ENCODE results near the gene MYOCOS. TPM values are rescaled to one million over a fixed set of nuclear protein-coding genes. Genes with fewer than 3 reads are reported as not detected.

Gene MYOCOS
- total RNA-seq (under 1 TPM; 0.37 to 0.55 TPM), polyA plus RNA-seq (ENCODE audit: insufficient read depth, low read depth, low replicate concordance) (0.33 TPM)
- long read RNA-seq, donor 1 = 0 reads
- long read RNA-seq, donor 2 = 0 reads

- intact Hi-C loops (cut with DNase I; ENCODE audit: low total_unique reads) = no loop called here
- TF ChIP-seq CTCF (IDR thresholded peaks at IDR 0.05) (no peak), POLR2A (IDR thresholded peaks at IDR 0.05) (no peak)
- Histone ChIP-seq H3K36me3 (ENCODE audit: low read depth, missing control alignments) (no peaks in the 10 kb centered on the region), H3K9me3 (no peaks in the 10 kb centered on the region), H3K27ac (no peak within 1 kb of the TSS), H3K4me3 (no peak within 1 kb of the TSS), H3K27me3 (no peaks in the 10 kb centered on the region), H3K4me1 (no peaks in the 10 kb centered on the region)
- WGBS, 2 donors = 54 to 56% methylated on average over 7 of the region's 7 CpGs
- DNase-seq = no peak
These were observed at the start of gene MYOCOS for GRCh38 chr1:171622152-171622462. MYOCOS (plus strand) TSS chr1:171622243; CDS start chr1:171623884, 1,641 bp downstream.

- intact Hi-C loops (cut with DNase I; ENCODE audit: low total_unique reads) = no loop called here
- 79 to 96% methylated on average over 1 of the region's 1 CpG for WGBS, 2 donors
- no peaks in the 10 kb centered on the region for H3K36me3 ChIP-seq (ENCODE audit: low read depth, missing control alignments)
These were observed 45.9 kb upstream of the MYOCOS start for GRCh38 chr1:171576144-171576543.

GRCh38 chr1:171581226-171581625, 40.8 kb upstream of the MYOCOS start:
- Histone ChIP-seq H3K9me3 (no peaks in the 10 kb centered on the region), H3K27me3 (no peaks in the 10 kb centered on the region), H3K27ac (no peak overlapping the region), H3K36me3 (ENCODE audit: low read depth, missing control alignments) (no peaks in the 10 kb centered on the region), H3K4me1 (no peaks in the 10 kb centered on the region), H3K4me3 (no peak overlapping the region)
- DNase-seq = no peak
- WGBS, 2 donors = 72 to 74% methylated on average over 3 of the region's 3 CpGs
- intact Hi-C loops (cut with DNase I; ENCODE audit: low total_unique reads) = no loop called here
- TF ChIP-seq POLR2A (IDR thresholded peaks at IDR 0.05) (no peak), CTCF (IDR thresholded peaks at IDR 0.05) (no peak)

More at GRCh38 chr1:171576144-171576543, 45.9 kb upstream of the MYOCOS start:
- Histone ChIP-seq H3K4me1 (no peaks in the 10 kb centered on the region), H3K9me3 (no peaks in the 10 kb centered on the region), H3K4me3 (no peak overlapping the region), H3K27me3 (no peaks in the 10 kb centered on the region), H3K27ac (no peak overlapping the region)
- TF ChIP-seq CTCF (IDR thresholded peaks at IDR 0.05) (no peak), POLR2A (IDR thresholded peaks at IDR 0.05) (no peak)
- no peak for DNase-seq

GRCh38 chr1:171581766-171582165, 40.3 kb upstream of the MYOCOS start:
- no peaks in the 10 kb centered on the region for H3K4me1 ChIP-seq
- no peaks in the 10 kb centered on the region for H3K9me3 ChIP-seq
- TF ChIP-seq CTCF (IDR thresholded peaks at IDR 0.05) (no peak), POLR2A (IDR thresholded peaks at IDR 0.05) (no peak)
- no peak overlapping the region for H3K4me3 ChIP-seq
- intact Hi-C loops (cut with DNase I; ENCODE audit: low total_unique reads) = no loop called here
- no peak for DNase-seq
- no peaks in the 10 kb centered on the region for H3K27me3 ChIP-seq
- no peaks in the 10 kb centered on the region for H3K36me3 ChIP-seq (ENCODE audit: low read depth, missing control alignments)
- H3K27ac ChIP-seq = no peak overlapping the region

- DNase-seq = no peak
- Histone ChIP-seq H3K27me3 (no peaks in the 10 kb centered on the region), H3K4me1 (no peaks in the 10 kb centered on the region), H3K36me3 (ENCODE audit: low read depth, missing control alignments) (no peaks in the 10 kb centered on the region), H3K4me3 (no peak overlapping the region), H3K9me3 (no peaks in the 10 kb centered on the region), H3K27ac (no peak overlapping the region)
- TF ChIP-seq POLR2A (IDR thresholded peaks at IDR 0.05) (no peak), CTCF (IDR thresholded peaks at IDR 0.05) (no peak)
- intact Hi-C loops (cut with DNase I; ENCODE audit: low total_unique reads) = no loop called here
- 94 to 97% methylated on average over 2 of the region's 2 CpGs for WGBS, 2 donors
These were observed 39.5 kb upstream of the MYOCOS start for GRCh38 chr1:171582589-171582988.
